HepG2 (cell line): ENCODE data around the gene GRAMD1A. TPM values are rescaled to one million over a fixed set of nuclear protein-coding genes. Genes with fewer than 3 reads are reported as not detected.
A peak's percentile ranks its signal among the peaks of the same experiment; 100 is the strongest.

Experiments
- ATAC-seq: fragments of 200-7000 bp; cut with Tn5 transposase; 3 replicates; pipeline ENCODE4 v1.9.1; 2020; ENCODE audit warnings: mild to moderate bottlenecking, moderate library complexity
- BruUV-seq: library from RNA; stranded (reverse); fragments of 400-500 nt; replicated peaks from 2 replicates; lab custom pipeline; 2021; lab: Mats Ljungman, UMichigan
- CTCF ChIA-PET: fragments of 300-600 bp; formaldehyde crosslinking; extraction: SDS; loops from one replicate; lab custom pipeline; 2021; ENCODE audit warnings: low total read pairs, inconsistent platforms, low intra/inter-chr PET ratio; lab: Yijun Ruan, JAX
- POLR2A ChIA-PET: fragments of 350-600 bp; sonication (Branson Sonifier 250); formaldehyde crosslinking; loops from one replicate; lab custom pipeline; 2020; ENCODE audit warnings: antibody characterized with exemption, inconsistent platforms; lab: Yijun Ruan, JAX
- DNase-seq: peaks from one replicate; pipeline ENCODE4 v3.0.0-alpha.2; 2015; ENCODE audit warnings: low spot score
- FAIRE-seq: peaks from 3 replicates; lab custom pipeline; 2011; peaks lifted over from hg19 to GRCh38; lab: Jason Lieb, UNC
- H2AFZ ChIP-seq: one replicate; pipeline ENCODE4 v1.6.1; 2011; ENCODE audit warnings: low read length, inconsistent platforms
- H3K27ac ChIP-seq: fragments of 300-600 bp; 3 replicates; pipeline ENCODE4 v1.8.0; 2011; ENCODE audit warnings: mixed run types, mild to moderate bottlenecking, mixed read lengths, low read length, inconsistent platforms; ENCODE audit not compliant: insufficient read depth; ENCODE audit errors: extremely low read length
- H3K27me3 ChIP-seq, 2 experiments: fragments of 200-600 bp in 1 of 2; 2 replicates in 1 of 2; 3 replicates in 1 of 2; pipeline versions ENCODE4 v1.6.0 to v1.8.0; 2011; ENCODE audit warnings: low read length in 2 of 2, mild to moderate bottlenecking in 2 of 2, moderate library complexity in 2 of 2, inconsistent platforms in 1 of 2; ENCODE audit not compliant: insufficient read depth in 2 of 2, control insufficient read depth in 1 of 2
- H3K36me3 ChIP-seq, 2 experiments: fragments of 200-600 bp in 1 of 2; replicated peaks in 1 of 2; 2 replicates in 1 of 2; 3 replicates in 1 of 2; pipeline versions ENCODE4 v1.5.1 to v1.8.0; 2011; ENCODE audit warnings: low read length in 2 of 2, inconsistent platforms in 1 of 2; ENCODE audit not compliant: insufficient read depth in 2 of 2, control insufficient read depth in 1 of 2
- H3K4me1 ChIP-seq: 2 replicates; pipeline ENCODE4 v1.5.1; 2012; ENCODE audit warnings: low read length, inconsistent platforms; ENCODE audit not compliant: insufficient read depth
- H3K4me2 ChIP-seq: 2 replicates; pipeline ENCODE4 v1.6.0; 2011; ENCODE audit warnings: low read depth, low read length, inconsistent platforms
- H3K4me3 ChIP-seq, 3 experiments: fragments of 200-600 bp in 1 of 3; sonication (generic), shearing (Covaris generic) in 1 of 3; replicated peaks in 1 of 3; 2 replicates each; pipeline ENCODE4 v1.5.1; 2011 to 2016; ENCODE audit warnings: low read length in 3 of 3, inconsistent platforms in 2 of 3, low read depth in 2 of 3, mild to moderate bottlenecking in 2 of 3, control low read depth in 1 of 3, mixed read lengths in 1 of 3; ENCODE audit not compliant: insufficient read depth in 1 of 3
- H3K79me2 ChIP-seq: one replicate; pipeline ENCODE4 v1.6.1; 2011; ENCODE audit warnings: low read length, inconsistent platforms; ENCODE audit not compliant: insufficient read depth
- H3K9ac ChIP-seq: 2 replicates; pipeline ENCODE4 v1.6.0; 2011; ENCODE audit warnings: mild to moderate bottlenecking, low read depth, low read length, inconsistent platforms; ENCODE audit not compliant: insufficient read depth
- H3K9me3 ChIP-seq: 2 replicates; pipeline ENCODE4 v1.5.1; 2012; ENCODE audit warnings: mild to moderate bottlenecking, low read length
- H4K20me1 ChIP-seq: 2 replicates; pipeline ENCODE4 v1.6.0; 2011; ENCODE audit warnings: inconsistent platforms, mild to moderate bottlenecking, low read length, moderate library complexity; ENCODE audit not compliant: insufficient read depth
- FIP1L1 ChIP-seq: fragments of 200-400 bp; formaldehyde crosslinking; IDR thresholded peaks from 2 replicates; pipeline ENCODE4 v1.6.1; 2018; ENCODE audit warnings: low read depth, mild to moderate bottlenecking, low read length, moderate library complexity, borderline replicate concordance; ENCODE audit not compliant: insufficient read depth
- NRL ChIP-seq: sonication (generic); formaldehyde crosslinking; IDR thresholded peaks from 2 replicates; pipeline ENCODE4 v1.5.0; 2020; ENCODE audit warnings: missing genetic modification reagents, mild to moderate bottlenecking, moderate library complexity, borderline replicate concordance
- YY1 ChIP-seq: IDR thresholded peaks from 2 replicates; pipeline ENCODE4 v1.6.1; 2011; ENCODE audit warnings: low read length, low read depth, moderate library complexity, mild to moderate bottlenecking; ENCODE audit not compliant: insufficient read depth, insufficient replicate concordance
- ZNF143 ChIP-seq: sonication (generic); formaldehyde crosslinking; IDR thresholded peaks from 2 replicates; pipeline ENCODE4 v1.4.0; 2020; ENCODE audit warnings: missing genetic modification reagents
- ZNF317 ChIP-seq: sonication (generic); formaldehyde crosslinking; IDR thresholded peaks from 2 replicates; pipeline ENCODE4 v1.5.0; 2020; ENCODE audit warnings: mild to moderate bottlenecking, missing genetic modification reagents
- ZNF577 ChIP-seq: sonication (generic); formaldehyde crosslinking; IDR thresholded peaks from 2 replicates; pipeline ENCODE4 v1.4.0; 2020; ENCODE audit warnings: mild to moderate bottlenecking, low read depth, missing genetic modification reagents, borderline replicate concordance
- ZNF614 ChIP-seq: IDR thresholded peaks from 2 replicates; pipeline ENCODE4 v1.6.1; 2018; ENCODE audit warnings: missing biosample characterization, missing genetic modification reagents, inconsistent platforms, borderline replicate concordance
- ZNF775 ChIP-seq: sonication (generic); formaldehyde crosslinking; IDR thresholded peaks from 2 replicates; pipeline ENCODE4 v1.4.0; 2020; ENCODE audit warnings: missing genetic modification reagents, mild to moderate bottlenecking, moderate library complexity, borderline replicate concordance
- WGBS: methylation state at CpG from one replicate; pipeline ENCODE4 v1.1.6; 2017; ENCODE audit warnings: low lambda C conversion rate; 5-methylcytosine and 5-hydroxymethylcytosine counted together
- in situ Hi-C: cut with HindIII; loops from 2 replicates; pipeline ENCODE4 v1.10.0; 2017; ENCODE audit warnings: low pct_unique_long_range_greater_than_20kb; ENCODE audit not compliant: extremely low pct_ligation_motif_present
- intact Hi-C: fragments of 100-400 bp; cut with micrococcal nuclease; formaldehyde crosslinking; loops from one replicate; pipeline ENCODE4 v1.10.0; 2022; ENCODE audit not compliant: unreplicated experiment
- polyA plus RNA-seq, 8 experiments: library from polyadenylated mRNA; depleted of rRNA in 3 of 8; stranded (reverse) in 7 of 8; unstranded in 1 of 8; fragments of >200 nt; fragmentation: Illumina TruSeq in 4 of 8; extraction: Trizol in 4 of 8; gene quantifications; 2 replicates each; pipeline versions ENCODE4 v1.2.1 to v1.2.3, GENCODE V29; 2011 to 2016; ENCODE audit warnings: low read depth in 4 of 8, missing spikeins in 1 of 8, mixed read lengths in 1 of 8; ENCODE audit not compliant: insufficient read depth in 1 of 8
- total RNA-seq, 5 experiments: library from RNA; depleted of rRNA; stranded (reverse); fragments of >200 nt; fragmentation: Illumina TruSeq; extraction: Trizol; gene quantifications; 2 replicates each; pipeline ENCODE4 v1.2.3, GENCODE V29; 2016; ENCODE audit warnings: low read depth in 1 of 5
- TF ChIP-seq, protein P1 (sequence below): sonication (generic); formaldehyde crosslinking; IDR thresholded peaks from 2 replicates; pipeline ENCODE4 v1.8.0; 2022; ENCODE audit warnings: missing genetic modification reagents, mild to moderate bottlenecking, moderate library complexity, borderline replicate concordance

Gene GRAMD1A
- total and polyA plus RNA-seq, 2 of the 13 experiments (the other 11 are each of a cell fraction or from before 2014, with no cell fraction given) = 14.7 to 181 TPM

DNA sequence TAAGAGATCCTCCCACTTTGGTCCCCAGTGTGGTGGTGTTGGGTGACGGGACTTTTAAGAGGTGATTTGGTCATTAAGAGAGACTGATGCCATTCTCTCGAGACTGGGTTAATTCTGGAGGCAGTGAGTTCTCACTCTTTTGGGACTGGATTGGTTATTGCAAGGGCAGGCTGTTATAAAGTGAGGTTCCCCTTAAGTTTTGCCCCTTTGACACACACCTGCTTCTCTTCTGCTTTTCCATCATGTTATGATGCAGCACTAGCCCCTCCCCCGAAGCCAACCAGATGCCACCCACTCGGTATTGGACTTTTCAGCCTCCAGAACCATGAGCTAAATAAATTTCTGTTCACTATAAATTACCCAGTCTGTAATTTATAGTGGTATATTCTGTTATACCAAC lies 16.3 kb upstream of the GRAMD1A start:
- Histone ChIP-seq H3K79me2 (no peaks in the 10 kb centered on the region), H4K20me1 (no peaks in the 10 kb centered on the region), H3K4me3 (no peak overlapping the region), H3K27ac (no peak overlapping the region), H3K4me2 (no peak overlapping the region), H3K9ac (no peak overlapping the region), H3K4me1 (peaks cover 26% of the 10 kb centered on the region), H3K36me3 (no peaks in the 10 kb centered on the region), H3K9me3 (no peaks in the 10 kb centered on the region), H3K27me3 (peaks cover 0 to 3% of the 10 kb centered on the region in 2 experiments; a peak in 2 of 5 replicates), H2AFZ (no peak overlapping the region)
- ChIA-PET CTCF (no interaction called here), POLR2A (no interaction called here)
- in situ Hi-C loops (no loop called here), intact Hi-C loops (no loop called here)
- FAIRE-seq = no peak
- WGBS = 72% methylated on average over 4 of the region's 4 CpGs
- ATAC-seq = no peak
- no peak for DNase-seq
- TF ChIP-seq ZNF614 (CRISPR knock-in tag) (no peak), ZNF775 (CRISPR knock-in tag) (no peak), FIP1L1 (no peak), YY1 (no peak), ZNF143 (CRISPR knock-in tag) (no peak), NRL (no peak), ZNF577 (CRISPR knock-in tag) (no peak)
- BruUV-seq = no TSS peak

DNA sequence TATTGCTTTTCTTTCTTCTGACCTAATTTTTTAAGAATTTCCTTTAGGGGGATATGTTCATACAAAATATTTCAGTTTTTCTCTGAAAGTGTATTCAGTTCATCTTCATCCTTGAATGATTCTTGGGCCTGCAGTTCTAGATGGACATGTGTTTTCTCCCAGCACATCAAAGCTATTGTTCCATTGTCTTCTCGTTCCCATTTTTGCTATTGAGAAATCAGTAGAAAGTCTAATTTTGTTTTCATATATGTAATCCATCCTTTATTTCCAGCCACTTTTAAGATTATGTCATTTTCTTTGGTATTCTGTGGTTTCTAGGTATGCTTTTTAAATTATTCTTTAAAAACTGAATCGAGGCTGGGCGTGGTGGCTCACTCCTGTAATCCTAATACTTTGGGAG lies 15.8 kb upstream of the GRAMD1A start:
- Histone ChIP-seq H4K20me1 (no peaks in the 10 kb centered on the region), H3K79me2 (no peaks in the 10 kb centered on the region), H3K27ac (no peak overlapping the region), H3K9me3 (no peaks in the 10 kb centered on the region), H3K4me2 (no peak overlapping the region), H3K4me1 (peaks cover 21% of the 10 kb centered on the region), H3K4me3 (no peak overlapping the region), H3K9ac (no peak overlapping the region), H2AFZ (no peak overlapping the region), H3K27me3 (peaks cover 0 to 3% of the 10 kb centered on the region in 2 experiments; a peak in 2 of 5 replicates), H3K36me3 (no peaks in the 10 kb centered on the region)
- WGBS = 27% methylated on average over 3 of the region's 3 CpGs
- in situ Hi-C loops = no loop called here
- no peak for DNase-seq
- CTCF ChIA-PET = no interaction called here
- no TSS peak for BruUV-seq
- TF ChIP-seq ZNF317 (CRISPR knock-in tag) = peak; percentile 89
- TF ChIP-seq, protein P1, sequence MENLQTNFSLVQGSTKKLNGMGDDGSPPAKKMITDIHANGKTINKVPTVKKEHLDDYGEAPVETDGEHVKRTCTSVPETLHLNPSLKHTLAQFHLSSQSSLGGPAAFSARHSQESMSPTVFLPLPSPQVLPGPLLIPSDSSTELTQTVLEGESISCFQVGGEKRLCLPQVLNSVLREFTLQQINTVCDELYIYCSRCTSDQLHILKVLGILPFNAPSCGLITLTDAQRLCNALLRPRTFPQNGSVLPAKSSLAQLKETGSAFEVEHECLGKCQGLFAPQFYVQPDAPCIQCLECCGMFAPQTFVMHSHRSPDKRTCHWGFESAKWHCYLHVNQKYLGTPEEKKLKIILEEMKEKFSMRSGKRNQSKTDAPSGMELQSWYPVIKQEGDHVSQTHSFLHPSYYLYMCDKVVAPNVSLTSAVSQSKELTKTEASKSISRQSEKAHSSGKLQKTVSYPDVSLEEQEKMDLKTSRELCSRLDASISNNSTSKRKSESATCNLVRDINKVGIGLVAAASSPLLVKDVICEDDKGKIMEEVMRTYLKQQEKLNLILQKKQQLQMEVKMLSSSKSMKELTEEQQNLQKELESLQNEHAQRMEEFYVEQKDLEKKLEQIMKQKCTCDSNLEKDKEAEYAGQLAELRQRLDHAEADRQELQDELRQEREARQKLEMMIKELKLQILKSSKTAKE (CRISPR knock-in tag) = no peak
- ATAC-seq = no peak
- POLR2A ChIA-PET = no interaction called here
- intact Hi-C loops = no loop called here
- FAIRE-seq = no peak
